Suprapubic skin (tissue), 3 donors: Measurements from ENCODE around the gene ZNF664.

Source experiments
- CTCF ChIP-seq, 2 donors: fragments of 200-600 bp in 1 of 2; fragments of 450-650 bp in 1 of 2; sonication (generic) in 1 of 2; IDR thresholded peaks; one replicate each; pipeline ENCODE4 v1.5.1; 2016 to 2019; ENCODE audit warnings: antibody characterized with exemption in 2 of 2, mild to moderate bottlenecking in 1 of 2, moderate library complexity in 1 of 2
- EP300 ChIP-seq: sonication (generic); formaldehyde crosslinking; IDR thresholded peaks from one replicate; pipeline ENCODE4 v1.6.1; 2017; ENCODE audit warnings: antibody characterized with exemption
- POLR2A ChIP-seq, 2 donors: fragments of 450-650 bp; IDR thresholded peaks; one replicate each; pipeline ENCODE4 v1.6.1; 2017; ENCODE audit warnings: antibody characterized with exemption in 2 of 2, mild to moderate bottlenecking in 2 of 2, moderate library complexity in 2 of 2

- no peak for TF ChIP-seq CTCF (IDR thresholded peaks at IDR 0.05)
- TF ChIP-seq POLR2A (IDR thresholded peaks at IDR 0.05): no peak
- TF ChIP-seq EP300: no peak
Observed at GRCh38 chr12:123938679-123939480, 34.1 kb upstream of the ZNF664 start.
